HepG2 (cell line): Measurements from ENCODE around the gene ATP7A. TPM values are rescaled to one million over a fixed set of nuclear protein-coding genes. Genes with fewer than 3 reads are reported as not detected.

Source experiments
- ATAC-seq: fragments of 200-7000 bp; cut with Tn5 transposase; 3 replicates; pipeline ENCODE4 v1.9.1; 2020; ENCODE audit warnings: mild to moderate bottlenecking, moderate library complexity
- BruUV-seq: library from RNA; stranded (reverse); fragments of 400-500 nt; replicated peaks from 2 replicates; lab custom pipeline; 2021; lab: Mats Ljungman, UMichigan
- CTCF ChIA-PET: fragments of 300-600 bp; formaldehyde crosslinking; extraction: SDS; loops from one replicate; lab custom pipeline; 2021; ENCODE audit warnings: low total read pairs, inconsistent platforms, low intra/inter-chr PET ratio; lab: Yijun Ruan, JAX
- POLR2A ChIA-PET: fragments of 350-600 bp; sonication (Branson Sonifier 250); formaldehyde crosslinking; loops from one replicate; lab custom pipeline; 2020; ENCODE audit warnings: antibody characterized with exemption, inconsistent platforms; lab: Yijun Ruan, JAX
- DNase-seq: peaks from one replicate; pipeline ENCODE4 v3.0.0-alpha.2; 2015; ENCODE audit warnings: low spot score
- FAIRE-seq: peaks from 3 replicates; lab custom pipeline; 2011; peaks lifted over from hg19 to GRCh38; lab: Jason Lieb, UNC
- H2AFZ ChIP-seq: one replicate; pipeline ENCODE4 v1.6.1; 2011; ENCODE audit warnings: low read length, inconsistent platforms
- H3K27ac ChIP-seq: fragments of 300-600 bp; 3 replicates; pipeline ENCODE4 v1.8.0; 2011; ENCODE audit warnings: mixed run types, mild to moderate bottlenecking, mixed read lengths, low read length, inconsistent platforms; ENCODE audit not compliant: insufficient read depth; ENCODE audit errors: extremely low read length
- H3K27me3 ChIP-seq, 2 experiments: fragments of 200-600 bp in 1 of 2; 2 replicates in 1 of 2; 3 replicates in 1 of 2; pipeline versions ENCODE4 v1.6.0 to v1.8.0; 2011; ENCODE audit warnings: low read length in 2 of 2, mild to moderate bottlenecking in 2 of 2, moderate library complexity in 2 of 2, inconsistent platforms in 1 of 2; ENCODE audit not compliant: insufficient read depth in 2 of 2, control insufficient read depth in 1 of 2
- H3K36me3 ChIP-seq, 2 experiments: fragments of 200-600 bp in 1 of 2; replicated peaks in 1 of 2; 2 replicates in 1 of 2; 3 replicates in 1 of 2; pipeline versions ENCODE4 v1.5.1 to v1.8.0; 2011; ENCODE audit warnings: low read length in 2 of 2, inconsistent platforms in 1 of 2; ENCODE audit not compliant: insufficient read depth in 2 of 2, control insufficient read depth in 1 of 2
- H3K4me1 ChIP-seq: 2 replicates; pipeline ENCODE4 v1.5.1; 2012; ENCODE audit warnings: low read length, inconsistent platforms; ENCODE audit not compliant: insufficient read depth
- H3K4me2 ChIP-seq: 2 replicates; pipeline ENCODE4 v1.6.0; 2011; ENCODE audit warnings: low read depth, low read length, inconsistent platforms
- H3K4me3 ChIP-seq, 3 experiments: fragments of 200-600 bp in 1 of 3; sonication (generic), shearing (Covaris generic) in 1 of 3; replicated peaks in 1 of 3; 2 replicates each; pipeline ENCODE4 v1.5.1; 2011 to 2016; ENCODE audit warnings: low read length in 3 of 3, inconsistent platforms in 2 of 3, low read depth in 2 of 3, mild to moderate bottlenecking in 2 of 3, control low read depth in 1 of 3, mixed read lengths in 1 of 3; ENCODE audit not compliant: insufficient read depth in 1 of 3
- H3K79me2 ChIP-seq: one replicate; pipeline ENCODE4 v1.6.1; 2011; ENCODE audit warnings: low read length, inconsistent platforms; ENCODE audit not compliant: insufficient read depth
- H3K9ac ChIP-seq: 2 replicates; pipeline ENCODE4 v1.6.0; 2011; ENCODE audit warnings: mild to moderate bottlenecking, low read depth, low read length, inconsistent platforms; ENCODE audit not compliant: insufficient read depth
- H3K9me3 ChIP-seq: 2 replicates; pipeline ENCODE4 v1.5.1; 2012; ENCODE audit warnings: mild to moderate bottlenecking, low read length
- H4K20me1 ChIP-seq: 2 replicates; pipeline ENCODE4 v1.6.0; 2011; ENCODE audit warnings: inconsistent platforms, mild to moderate bottlenecking, low read length, moderate library complexity; ENCODE audit not compliant: insufficient read depth
- KDM4B ChIP-seq: sonication (generic); formaldehyde crosslinking; IDR thresholded peaks from 2 replicates; pipeline ENCODE4 v1.4.0; 2020; ENCODE audit warnings: missing genetic modification reagents
- ZBTB43 ChIP-seq: sonication (generic); formaldehyde crosslinking; conservative IDR thresholded peaks from 2 replicates; pipeline ENCODE4 v1.4.0; 2020; ENCODE audit warnings: missing genetic modification reagents
- ZHX2 ChIP-seq, 2 experiments: sonication (generic) in 1 of 2; formaldehyde crosslinking in 1 of 2; IDR thresholded peaks; 2 replicates each; pipeline versions ENCODE4 v1.6.1 to v1.9.0; 2014 to 2022; ENCODE audit warnings: antibody characterized with exemption in 1 of 2, borderline replicate concordance in 1 of 2, inconsistent platforms in 1 of 2, low read depth in 1 of 2, missing genetic modification reagents in 1 of 2
- ZNF639 ChIP-seq: conservative IDR thresholded peaks from 2 replicates; pipeline ENCODE4 v1.6.1; 2018; ENCODE audit warnings: missing genetic modification reagents
- ZNF652 ChIP-seq: IDR thresholded peaks from 2 replicates; pipeline ENCODE4 v1.6.1; 2016; ENCODE audit warnings: low read depth, borderline replicate concordance
- in situ Hi-C: cut with HindIII; loops from 2 replicates; pipeline ENCODE4 v1.10.0; 2017; ENCODE audit warnings: low pct_unique_long_range_greater_than_20kb; ENCODE audit not compliant: extremely low pct_ligation_motif_present
- intact Hi-C: fragments of 100-400 bp; cut with micrococcal nuclease; formaldehyde crosslinking; loops from one replicate; pipeline ENCODE4 v1.10.0; 2022; ENCODE audit not compliant: unreplicated experiment
- polyA plus RNA-seq, 8 experiments: library from polyadenylated mRNA; depleted of rRNA in 3 of 8; stranded (reverse) in 7 of 8; unstranded in 1 of 8; fragments of >200 nt; fragmentation: Illumina TruSeq in 4 of 8; extraction: Trizol in 4 of 8; gene quantifications; 2 replicates each; pipeline versions ENCODE4 v1.2.1 to v1.2.3, GENCODE V29; 2011 to 2016; ENCODE audit warnings: low read depth in 4 of 8, missing spikeins in 1 of 8, mixed read lengths in 1 of 8; ENCODE audit not compliant: insufficient read depth in 1 of 8
- total RNA-seq, 5 experiments: library from RNA; depleted of rRNA; stranded (reverse); fragments of >200 nt; fragmentation: Illumina TruSeq; extraction: Trizol; gene quantifications; 2 replicates each; pipeline ENCODE4 v1.2.3, GENCODE V29; 2016; ENCODE audit warnings: low read depth in 1 of 5
- TF ChIP-seq, protein P1 (sequence below): sonication (generic); formaldehyde crosslinking; IDR thresholded peaks from 2 replicates; pipeline ENCODE4 v1.4.0; 2020; ENCODE audit warnings: missing genetic modification reagents
- TF ChIP-seq, protein P2 (sequence below): sonication (generic); formaldehyde crosslinking; IDR thresholded peaks from 2 replicates; pipeline ENCODE4; 2020; ENCODE audit warnings: missing genetic modification reagents, mild to moderate bottlenecking, borderline replicate concordance

The ATP7A gene
- total and polyA plus RNA-seq, 2 of the 13 experiments (the other 11 are each of a cell fraction or from before 2014, with no cell fraction given): 1.7 to 4.7 TPM

DNA sequence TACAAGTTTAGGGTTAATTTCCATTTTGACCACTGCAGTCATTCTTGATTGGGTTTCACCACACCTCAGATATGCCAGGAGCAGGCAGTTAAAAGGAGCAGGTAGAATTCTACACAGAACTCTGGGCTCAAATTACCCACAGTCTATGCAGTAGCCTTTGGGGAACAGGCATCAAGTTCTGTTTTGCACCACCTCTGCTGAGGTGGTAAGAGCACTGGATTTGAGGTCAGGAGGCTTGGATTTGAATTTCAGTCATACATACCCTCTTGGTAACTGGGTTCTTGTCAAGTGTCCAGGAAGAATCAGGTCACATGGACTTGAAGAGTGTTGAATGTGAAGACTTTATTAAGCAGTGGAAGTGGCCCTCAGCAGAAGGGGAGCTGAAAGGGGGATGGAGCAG lies 153.2 kb downstream of the ATP7A start:
- DNase-seq (no peak), ATAC-seq (no peak), FAIRE-seq (no peak)
- Histone ChIP-seq H3K4me1 (0 out of 2 replicates have a peak, but pooled peaks cover 8% of the 10 kb centered on the region), H3K9me3 (peaks cover 3% of the 10 kb centered on the region; the same call in 1 of the 2 replicates), H3K27me3 (no peaks in the 10 kb centered on the region), H3K4me2 (no peak overlapping the region), H3K79me2 (no peaks in the 10 kb centered on the region), H3K4me3 (no peak overlapping the region), H4K20me1 (no peaks in the 10 kb centered on the region), H2AFZ (no peak overlapping the region), H3K9ac (no peak overlapping the region), H3K27ac (no peak overlapping the region), H3K36me3 (no peaks in the 10 kb centered on the region)
- TF ChIP-seq ZHX2 (IDR thresholded peaks at IDR 0.05; ENCODE audit: low read depth): no peak
- TF ChIP-seq ZHX2 (CRISPR knock-in tag; IDR thresholded peaks at IDR 0.05; ENCODE audit: borderline replicate concordance): no peak
- TF ChIP-seq, protein P1, sequence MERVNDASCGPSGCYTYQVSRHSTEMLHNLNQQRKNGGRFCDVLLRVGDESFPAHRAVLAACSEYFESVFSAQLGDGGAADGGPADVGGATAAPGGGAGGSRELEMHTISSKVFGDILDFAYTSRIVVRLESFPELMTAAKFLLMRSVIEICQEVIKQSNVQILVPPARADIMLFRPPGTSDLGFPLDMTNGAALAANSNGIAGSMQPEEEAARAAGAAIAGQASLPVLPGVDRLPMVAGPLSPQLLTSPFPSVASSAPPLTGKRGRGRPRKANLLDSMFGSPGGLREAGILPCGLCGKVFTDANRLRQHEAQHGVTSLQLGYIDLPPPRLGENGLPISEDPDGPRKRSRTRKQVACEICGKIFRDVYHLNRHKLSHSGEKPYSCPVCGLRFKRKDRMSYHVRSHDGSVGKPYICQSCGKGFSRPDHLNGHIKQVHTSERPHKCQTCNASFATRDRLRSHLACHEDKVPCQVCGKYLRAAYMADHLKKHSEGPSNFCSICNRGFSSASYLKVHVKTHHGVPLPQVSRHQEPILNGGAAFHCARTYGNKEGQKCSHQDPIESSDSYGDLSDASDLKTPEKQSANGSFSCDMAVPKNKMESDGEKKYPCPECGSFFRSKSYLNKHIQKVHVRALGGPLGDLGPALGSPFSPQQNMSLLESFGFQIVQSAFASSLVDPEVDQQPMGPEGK (CRISPR knock-in tag): no peak
- no peak for TF ChIP-seq ZNF639 (CRISPR knock-in tag)
- no peak for TF ChIP-seq ZBTB43 (CRISPR knock-in tag)
- TF ChIP-seq, protein P2, sequence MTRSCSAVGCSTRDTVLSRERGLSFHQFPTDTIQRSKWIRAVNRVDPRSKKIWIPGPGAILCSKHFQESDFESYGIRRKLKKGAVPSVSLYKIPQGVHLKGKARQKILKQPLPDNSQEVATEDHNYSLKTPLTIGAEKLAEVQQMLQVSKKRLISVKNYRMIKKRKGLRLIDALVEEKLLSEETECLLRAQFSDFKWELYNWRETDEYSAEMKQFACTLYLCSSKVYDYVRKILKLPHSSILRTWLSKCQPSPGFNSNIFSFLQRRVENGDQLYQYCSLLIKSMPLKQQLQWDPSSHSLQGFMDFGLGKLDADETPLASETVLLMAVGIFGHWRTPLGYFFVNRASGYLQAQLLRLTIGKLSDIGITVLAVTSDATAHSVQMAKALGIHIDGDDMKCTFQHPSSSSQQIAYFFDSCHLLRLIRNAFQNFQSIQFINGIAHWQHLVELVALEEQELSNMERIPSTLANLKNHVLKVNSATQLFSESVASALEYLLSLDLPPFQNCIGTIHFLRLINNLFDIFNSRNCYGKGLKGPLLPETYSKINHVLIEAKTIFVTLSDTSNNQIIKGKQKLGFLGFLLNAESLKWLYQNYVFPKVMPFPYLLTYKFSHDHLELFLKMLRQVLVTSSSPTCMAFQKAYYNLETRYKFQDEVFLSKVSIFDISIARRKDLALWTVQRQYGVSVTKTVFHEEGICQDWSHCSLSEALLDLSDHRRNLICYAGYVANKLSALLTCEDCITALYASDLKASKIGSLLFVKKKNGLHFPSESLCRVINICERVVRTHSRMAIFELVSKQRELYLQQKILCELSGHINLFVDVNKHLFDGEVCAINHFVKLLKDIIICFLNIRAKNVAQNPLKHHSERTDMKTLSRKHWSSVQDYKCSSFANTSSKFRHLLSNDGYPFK (CRISPR knock-in tag): no peak
- no peak for TF ChIP-seq ZNF652 (CRISPR knock-in tag)
- TF ChIP-seq KDM4B (CRISPR knock-in tag): no peak
- intact Hi-C loops: no loop called here
- in situ Hi-C loops: no loop called here
- CTCF ChIA-PET: no interaction called here
- POLR2A ChIA-PET: no interaction called here
- no TSS peak for BruUV-seq
